ENCODE results near the gene ARL15.
"Not testable (repeated sequence)": the region's sequence is repeated elsewhere in the genome, so short reads cannot be mapped to it uniquely, and the experiment has no call there.

The ARL15 gene

GRCh38 chr5:54310433-54311175 is at the start of gene ARL15:
TSS of gene ARL15 (minus strand) at chr5:54310573.
- peak; percentile 95 for DNase-seq (ENCODE audit: low read depth)

GRCh38 chr5:54360089-54360488 is 49.7 kb upstream of the ARL15 start:
- DNase-seq (ENCODE audit: low read depth) = no peak

GRCh38 chr5:54357408-54358058 is 47.2 kb upstream of the ARL15 start:
- DNase-seq (ENCODE audit: low read depth) = no peak

- not testable (repeated sequence) for DNase-seq (ENCODE audit: low read depth)
Measured at GRCh38 chr5:54353933-54354564, 43.7 kb upstream of the ARL15 start.

GRCh38 chr5:54352580-54352979 is 42.2 kb upstream of the ARL15 start:
- not testable (repeated sequence) for DNase-seq (ENCODE audit: low read depth)

- no peak for DNase-seq (ENCODE audit: low read depth)
Measured at GRCh38 chr5:54347221-54347865, 37.0 kb upstream of the ARL15 start.

- no peak for DNase-seq (ENCODE audit: low read depth)
Measured at GRCh38 chr5:54344653-54345052, 34.3 kb upstream of the ARL15 start.

GRCh38 chr5:54341971-54342370 is 31.6 kb upstream of the ARL15 start:
- DNase-seq (ENCODE audit: low read depth) = no peak

- DNase-seq (ENCODE audit: low read depth) = no peak
Measured at GRCh38 chr5:54337523-54337922, 27.1 kb upstream of the ARL15 start.

- no peak for DNase-seq (ENCODE audit: low read depth)
Measured at GRCh38 chr5:54332720-54333119, 22.3 kb upstream of the ARL15 start.

- DNase-seq (ENCODE audit: low read depth) = peak; percentile 44
Measured at GRCh38 chr5:54329731-54330709, 19.6 kb upstream of the ARL15 start.

- DNase-seq (ENCODE audit: low read depth) = no peak
Measured at GRCh38 chr5:54326662-54327270, 16.4 kb upstream of the ARL15 start.

GRCh38 chr5:54325610-54326311 is 15.4 kb upstream of the ARL15 start:
- no peak for DNase-seq (ENCODE audit: low read depth)

- no peak for DNase-seq (ENCODE audit: low read depth)
Measured at GRCh38 chr5:54325272-54325609, 14.9 kb upstream of the ARL15 start.

GRCh38 chr5:54324651-54325271 is 14.4 kb upstream of the ARL15 start:
- no peak for DNase-seq (ENCODE audit: low read depth)

- DNase-seq (ENCODE audit: low read depth) = no peak
Measured at GRCh38 chr5:54323495-54323894, 13.1 kb upstream of the ARL15 start.

- DNase-seq (ENCODE audit: low read depth) = no peak
Measured at GRCh38 chr5:54320256-54320655, 9.9 kb upstream of the ARL15 start.

- DNase-seq (ENCODE audit: low read depth) = no peak
Measured at GRCh38 chr5:54317511-54318260, 7.3 kb upstream of the ARL15 start.
